Frontal cortex (tissue), 4 donors: ENCODE data around the gene CDC37L1. TPM values are rescaled to one million over a fixed set of nuclear protein-coding genes. Genes with fewer than 3 reads are reported as not detected.

Experiments
- DNase-seq, 2 donors: peaks; one replicate each; pipeline ENCODE4 v3.0.0; 2012; ENCODE audit warnings: low spot score in 2 of 2
- FAIRE-seq: peaks from 2 replicates; lab custom pipeline; 2012; peaks lifted over from hg19 to GRCh38; lab: Jason Lieb, UNC
- total RNA-seq: library from RNA; depleted of rRNA; stranded (reverse); fragments of >200 nt; gene quantifications from one replicate; pipeline ENCODE4 v1.2.3, GENCODE V29; 2014
- donor health status: control.
- donor health status: control.
- donor health status: control.

CDC37L1 gene
- total RNA-seq, 1 donor from 2014 or later: 39.9 TPM

DNA sequence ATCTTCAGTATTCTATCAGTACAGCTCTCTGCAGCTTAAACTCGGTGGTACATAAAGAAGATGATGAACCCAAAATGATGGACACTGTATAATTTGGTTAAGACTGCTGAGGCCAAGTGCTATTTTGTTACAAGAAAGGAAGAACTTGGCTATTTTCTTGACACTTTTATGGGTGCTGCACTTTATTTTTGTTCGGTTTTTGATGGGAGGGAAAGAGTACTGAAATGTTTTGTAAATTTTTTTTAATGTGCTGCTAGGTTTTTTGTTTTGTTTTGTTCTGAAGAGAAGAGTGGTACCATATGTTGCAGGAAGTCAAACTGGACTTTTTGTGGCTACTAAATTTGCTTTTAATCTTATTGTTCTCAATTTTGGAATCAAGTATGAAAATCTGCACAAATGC, 26.7 kb downstream of the CDC37L1 start:
- FAIRE-seq (no peak), DNase-seq (no peak)

DNA sequence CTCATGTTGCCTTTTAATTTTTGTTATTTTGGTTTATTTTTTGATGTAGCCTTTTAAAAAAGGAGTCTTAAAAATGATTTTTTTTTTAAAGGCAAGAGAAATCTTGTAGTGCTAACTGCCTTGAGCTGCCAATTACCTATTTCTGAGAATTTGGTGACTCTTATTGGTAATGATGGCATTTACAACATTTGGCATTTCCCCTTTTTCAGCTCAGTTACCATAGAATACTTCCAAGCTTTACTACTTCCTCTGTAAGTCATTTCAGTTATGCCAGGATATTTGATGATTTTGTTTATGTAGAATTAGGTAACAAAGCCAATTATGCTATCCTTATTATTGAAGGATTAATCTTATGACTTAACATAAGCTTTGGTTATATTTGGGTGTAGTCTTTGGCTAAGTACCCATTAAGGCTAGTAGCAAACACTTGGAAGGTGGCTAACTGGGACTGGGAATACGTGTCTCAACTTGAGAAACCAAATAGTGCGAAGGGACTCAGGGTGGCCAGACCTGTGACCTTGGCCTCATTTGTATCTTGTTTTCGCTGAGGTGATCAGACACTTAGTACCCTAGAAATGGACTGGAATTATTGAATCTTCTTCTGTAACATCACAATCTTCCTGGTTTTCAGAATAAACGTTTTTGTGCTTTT, 27.7 kb downstream of the CDC37L1 start:
- no peak for DNase-seq
- FAIRE-seq: no peak

DNA sequence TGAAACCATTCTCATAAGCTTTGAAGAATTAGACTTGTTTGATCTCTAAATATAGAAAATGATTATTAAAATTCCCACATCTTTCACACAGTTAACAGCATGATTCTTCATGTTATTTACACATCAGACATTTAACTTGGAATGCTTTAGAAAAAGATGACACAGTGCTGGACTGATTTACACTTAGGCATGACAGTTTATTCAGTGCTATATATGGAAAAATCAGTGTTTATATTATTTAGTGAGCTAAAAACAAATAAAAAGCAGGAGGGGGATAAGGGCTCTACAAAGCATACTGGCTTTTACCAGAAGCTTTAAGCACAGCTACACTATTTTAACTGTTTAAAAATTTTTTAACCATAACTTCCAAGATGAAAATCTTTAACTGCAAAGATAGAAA, 30.0 kb downstream of the CDC37L1 start:
- FAIRE-seq: no peak
- DNase-seq: no peak

DNA sequence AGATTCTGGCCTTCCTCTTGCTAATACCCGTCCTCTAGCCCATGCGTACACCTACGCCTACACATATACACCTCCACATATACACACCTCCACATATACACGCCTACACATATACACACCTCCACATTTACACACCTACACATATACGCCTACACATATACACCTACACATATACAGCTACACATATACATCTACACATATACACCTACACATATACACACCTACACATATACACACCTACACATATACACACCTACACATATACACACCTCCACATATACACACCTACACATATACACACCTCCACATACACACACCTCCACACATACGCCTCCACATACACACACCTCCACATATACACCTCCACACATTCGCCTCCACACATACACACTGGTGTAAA, 34.5 kb downstream of the CDC37L1 start:
- peak; percentile 50 for FAIRE-seq
- peak in 1 of 2 donors; percentile 14 for DNase-seq

DNA sequence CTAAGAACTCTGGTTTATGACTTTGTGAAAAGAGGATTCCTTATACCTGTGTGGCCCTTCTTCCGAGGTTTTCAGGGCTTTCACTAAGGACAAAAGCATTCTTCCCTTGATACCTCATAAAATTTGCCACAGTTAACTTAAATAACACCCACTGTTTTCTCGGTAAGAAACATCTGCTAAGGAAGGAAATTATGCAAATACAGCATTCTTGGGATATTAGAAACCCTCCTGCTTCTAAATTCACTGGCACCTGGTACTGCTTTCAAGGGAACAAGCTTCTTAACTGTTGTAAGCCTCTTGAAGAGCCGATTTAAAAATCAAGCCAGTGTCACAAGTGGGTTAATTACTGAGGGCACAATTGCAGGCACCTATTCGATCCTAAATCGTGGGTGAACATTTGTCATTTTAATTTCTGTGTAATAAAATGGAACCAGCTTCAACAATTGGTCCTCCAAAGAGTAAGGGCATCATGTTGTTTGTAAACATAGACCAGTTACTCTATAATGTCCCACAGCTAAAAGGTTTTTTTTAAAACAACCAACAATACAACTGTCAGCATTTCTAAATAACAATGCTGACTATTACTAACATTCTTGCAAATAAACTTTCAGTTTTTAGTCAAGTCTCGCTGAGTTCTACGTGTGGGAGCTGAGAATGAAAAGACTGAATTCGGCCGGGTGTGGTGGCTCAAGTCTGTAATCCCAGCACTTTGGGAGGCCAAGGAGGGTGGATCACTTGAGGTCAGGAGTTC, 35.1 kb downstream of the CDC37L1 start:
- DNase-seq (no peak), FAIRE-seq (no peak)

DNA sequence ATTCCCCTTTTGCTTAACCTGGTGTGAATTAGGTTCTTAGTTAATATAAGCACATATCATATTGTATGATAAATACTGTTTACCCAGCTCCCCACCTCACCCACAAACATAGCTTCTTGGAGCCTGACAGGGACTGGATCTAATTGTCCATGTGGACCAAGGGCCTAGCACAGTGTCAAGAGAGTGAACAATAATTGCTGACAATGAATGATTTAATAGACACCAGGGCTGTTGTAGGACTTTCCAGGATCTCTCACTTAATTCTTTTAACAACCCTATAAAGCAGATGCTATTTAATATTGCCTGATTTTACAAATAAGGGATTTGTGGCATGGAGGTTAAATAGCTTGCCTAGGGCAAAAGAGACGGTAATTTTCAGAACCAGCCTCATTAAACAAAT, 36.8 kb downstream of the CDC37L1 start:
- FAIRE-seq: no peak
- DNase-seq: no peak

DNA sequence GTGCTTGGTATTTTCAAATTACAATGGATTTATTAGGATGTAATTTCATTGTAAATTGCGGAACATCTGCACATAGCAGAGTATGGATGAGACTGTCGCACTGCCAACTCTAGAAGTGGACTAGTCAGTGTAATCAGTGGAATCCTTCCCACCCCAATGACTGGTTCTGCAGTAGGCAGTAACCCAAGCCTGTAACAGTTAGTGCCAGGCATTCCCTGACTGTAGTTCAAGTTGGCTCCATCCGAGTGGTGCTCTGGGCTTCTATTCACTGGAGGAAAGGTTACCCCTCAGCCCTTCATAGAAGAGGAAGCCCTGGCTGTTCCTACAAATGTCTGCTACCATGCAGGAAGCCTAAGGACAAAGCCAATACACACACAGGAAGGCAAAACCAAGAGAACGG, 38.4 kb downstream of the CDC37L1 start:
- DNase-seq: no peak

DNA sequence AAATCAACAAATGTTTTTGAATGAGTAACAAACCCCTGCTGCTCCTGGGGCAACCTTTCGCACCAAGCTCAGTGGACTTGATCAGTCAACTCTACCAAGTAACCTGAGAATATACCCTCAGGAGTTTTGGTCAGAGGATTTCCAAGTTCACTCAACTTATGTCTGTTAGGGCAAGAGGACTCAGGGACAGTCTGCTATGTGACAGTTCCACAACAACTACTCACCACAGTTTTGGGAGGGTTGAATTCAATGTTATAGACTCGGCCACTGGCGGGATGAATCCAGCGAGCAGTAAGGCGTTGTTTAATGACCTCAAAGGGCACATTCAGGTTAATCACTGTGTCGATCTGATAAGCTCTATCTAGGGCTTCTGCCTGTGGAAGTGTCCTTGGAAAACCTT, 39.5 kb downstream of the CDC37L1 start:
- no peak for DNase-seq
- no peak for FAIRE-seq

More for the DNA sequence above, 38.4 kb downstream of the CDC37L1 start:
- FAIRE-seq: no peak

DNA sequence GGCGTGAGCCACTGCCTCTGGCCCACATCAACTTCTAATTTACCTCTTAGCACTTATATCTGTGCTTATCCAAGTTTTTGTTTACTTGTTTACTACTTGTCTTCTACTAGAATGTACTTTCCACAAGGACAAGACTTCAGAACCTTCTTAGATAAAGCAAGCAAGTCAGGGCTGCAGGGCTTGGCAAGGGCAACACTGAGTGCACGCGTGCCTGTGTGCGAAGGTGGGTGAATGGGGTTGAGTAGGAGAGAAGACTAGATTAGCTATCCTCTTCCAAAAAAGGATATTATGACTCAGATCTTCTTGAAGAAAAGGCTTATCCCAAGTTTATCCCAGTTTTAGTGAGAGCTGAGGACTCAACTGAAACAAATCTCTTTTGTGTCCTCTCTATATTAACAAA, 42.4 kb downstream of the CDC37L1 start:
- DNase-seq (no peak), FAIRE-seq (no peak)

DNA sequence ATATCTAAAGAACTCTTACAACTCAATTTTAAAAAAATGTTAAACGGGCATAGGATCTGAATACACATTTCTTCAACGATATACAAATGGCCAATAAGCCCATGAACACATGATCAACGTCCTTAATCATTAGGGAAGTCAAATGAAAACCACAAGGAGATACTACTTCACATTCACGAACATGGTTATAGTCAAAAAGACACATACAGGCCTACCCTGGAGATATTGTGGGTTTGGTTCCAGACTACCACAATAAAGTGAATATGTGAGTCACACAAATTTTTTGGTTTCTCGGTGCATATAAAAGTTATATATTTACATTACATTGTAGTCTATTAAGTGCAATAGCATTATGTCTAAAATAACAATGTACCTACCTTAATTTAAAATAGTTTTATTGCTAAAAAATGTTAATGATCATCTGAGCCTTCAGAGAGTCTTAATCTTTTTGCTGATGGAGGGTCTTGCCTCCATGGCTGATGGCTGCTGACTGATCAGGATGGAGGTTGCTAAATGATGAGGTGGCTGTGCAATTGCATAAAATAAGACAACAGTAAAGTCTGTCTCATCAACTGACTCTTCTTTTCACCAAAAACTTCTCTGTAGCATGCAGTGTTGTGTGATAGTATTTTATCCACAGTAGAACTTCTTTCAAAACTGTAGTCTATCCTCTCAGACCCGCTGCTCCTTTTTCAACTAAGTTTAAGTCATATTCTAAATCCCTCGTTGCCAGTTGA, 46.5 kb downstream of the CDC37L1 start:
- FAIRE-seq: no peak
- DNase-seq: no peak

DNA sequence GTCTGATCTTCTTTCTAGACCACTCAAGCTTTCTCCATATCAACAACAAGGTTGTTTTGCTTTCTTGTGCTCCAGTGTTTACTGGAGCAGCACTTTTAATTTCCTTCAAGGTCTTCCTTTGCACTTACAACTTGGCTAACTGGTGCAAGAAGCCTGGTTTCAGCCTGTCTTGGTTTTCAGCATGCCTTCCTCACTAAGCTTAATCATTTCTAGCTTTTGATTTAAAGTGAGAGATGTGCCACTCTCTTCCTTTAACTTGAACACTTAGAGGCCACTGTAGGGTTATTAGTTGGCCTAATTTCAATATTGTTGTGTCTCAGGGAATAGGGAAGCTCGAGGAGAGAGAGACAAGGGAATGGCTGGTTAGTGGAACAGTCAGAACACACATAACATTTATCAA, 48.2 kb downstream of the CDC37L1 start:
- FAIRE-seq: no peak
- DNase-seq: no peak

DNA sequence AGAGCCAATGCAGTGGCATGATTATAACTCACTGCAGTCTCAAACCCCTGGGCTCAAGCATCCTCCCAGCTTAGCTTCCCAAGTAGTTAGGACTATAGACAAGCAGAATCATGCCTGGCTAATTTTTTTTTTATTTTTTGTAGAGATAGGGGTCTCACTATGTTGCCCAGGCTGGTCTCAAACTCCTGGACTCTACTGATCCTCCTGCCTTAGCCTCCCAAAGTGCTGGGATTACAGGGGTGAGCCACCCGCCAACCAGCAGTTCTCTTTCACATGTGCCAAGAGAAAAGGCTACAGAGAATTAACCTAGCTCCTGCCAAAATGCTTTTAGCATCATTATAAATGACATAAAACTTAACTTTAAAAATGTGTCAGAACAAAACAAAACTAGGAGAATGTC, 53.5 kb downstream of the CDC37L1 start:
- DNase-seq (no peak), FAIRE-seq (no peak)

DNA sequence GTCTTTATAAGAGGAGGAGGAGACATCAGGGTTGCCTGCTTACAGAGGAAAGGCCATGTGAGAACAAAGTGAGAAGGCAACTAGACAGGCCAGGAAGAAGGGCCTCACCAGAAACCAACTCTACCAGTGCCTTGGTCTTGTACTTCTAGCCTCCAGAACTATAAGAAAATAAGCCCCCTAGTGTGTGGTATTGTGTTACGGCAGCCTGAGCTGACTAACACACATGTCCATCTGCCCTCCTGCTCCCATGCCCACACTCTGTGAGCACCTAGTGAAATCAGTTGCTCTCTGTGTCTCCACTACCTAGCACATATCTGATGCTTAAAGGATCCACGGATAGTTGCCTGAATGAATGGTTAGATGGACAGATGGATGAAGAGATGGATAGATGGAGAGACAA, 54.8 kb downstream of the CDC37L1 start:
- FAIRE-seq: no peak

DNA sequence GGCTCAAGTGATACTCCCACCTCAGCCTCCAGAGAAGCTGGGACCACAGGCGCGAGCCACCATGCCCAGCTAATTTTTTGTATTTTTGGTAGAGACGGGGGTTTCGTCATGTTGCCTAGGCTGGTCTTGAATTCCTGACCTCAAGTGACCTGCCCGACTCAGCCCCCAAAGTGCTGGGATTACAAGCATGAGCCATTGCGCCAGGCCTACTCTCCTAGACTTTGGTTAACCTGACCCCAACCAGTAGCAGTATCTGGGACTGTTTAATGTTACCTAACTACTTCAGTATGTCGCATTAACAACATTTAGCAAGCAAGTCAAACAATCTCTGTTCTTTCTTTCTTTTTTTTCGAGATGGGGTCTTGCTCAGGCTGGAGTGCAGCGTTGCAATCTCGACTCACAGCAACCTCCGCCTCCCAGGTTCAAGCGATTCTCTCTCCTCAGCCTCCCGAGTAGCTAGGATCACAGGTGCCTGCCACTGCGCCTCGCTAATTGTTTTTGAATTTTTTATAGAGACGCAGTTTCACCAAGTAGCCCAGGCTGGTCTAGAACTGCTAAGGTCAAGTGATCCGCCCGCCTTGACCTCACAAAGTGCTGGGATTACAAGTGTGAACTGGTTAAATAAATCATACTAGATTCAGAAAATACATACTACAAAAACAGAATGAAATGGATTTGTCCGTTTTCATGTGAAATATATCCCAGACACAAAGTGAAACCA, 59.7 kb downstream of the CDC37L1 start:
- DNase-seq (no peak), FAIRE-seq (no peak)

More for the DNA sequence above, 54.8 kb downstream of the CDC37L1 start:
- DNase-seq: no peak

DNA sequence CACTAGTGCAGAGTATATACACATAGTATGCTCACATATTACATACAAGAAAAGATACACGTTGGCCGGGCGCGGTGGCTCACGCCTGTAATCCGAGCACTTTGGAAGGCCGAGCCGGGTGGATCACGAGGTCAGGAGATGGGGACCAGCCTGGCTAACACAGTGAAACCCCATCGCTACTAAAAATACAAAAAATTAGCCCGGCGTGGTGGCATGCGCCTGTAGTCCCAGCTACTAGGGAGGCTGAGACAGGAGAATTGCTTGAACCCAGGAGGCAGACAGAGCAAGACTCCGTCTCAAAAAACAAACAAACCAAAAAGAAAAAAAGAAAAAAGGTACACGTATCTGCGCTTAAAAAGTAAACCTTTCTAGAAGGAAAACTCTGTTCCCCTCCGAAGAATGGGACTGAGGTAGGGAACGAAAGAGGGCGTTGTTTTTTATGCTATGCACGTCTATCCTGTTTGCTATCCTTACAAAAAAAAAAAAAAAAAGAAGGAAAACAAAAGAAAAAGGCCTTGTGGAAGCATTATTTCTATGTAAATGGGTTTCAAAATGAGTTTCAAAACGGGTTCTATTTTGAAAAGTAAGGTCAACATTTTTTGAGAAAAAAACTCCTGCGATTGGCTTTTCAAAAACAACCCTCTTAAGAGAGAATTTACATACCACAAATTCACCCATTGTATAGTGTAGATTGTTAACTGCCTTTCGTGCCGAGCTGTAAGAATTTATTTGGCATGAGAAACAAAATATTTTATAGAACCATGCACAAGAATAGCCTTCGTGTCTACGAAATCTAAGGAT, 60.4 kb downstream of the CDC37L1 start:
- FAIRE-seq (no peak), DNase-seq (peak in 1 of 2 donors; percentile 15)

DNA sequence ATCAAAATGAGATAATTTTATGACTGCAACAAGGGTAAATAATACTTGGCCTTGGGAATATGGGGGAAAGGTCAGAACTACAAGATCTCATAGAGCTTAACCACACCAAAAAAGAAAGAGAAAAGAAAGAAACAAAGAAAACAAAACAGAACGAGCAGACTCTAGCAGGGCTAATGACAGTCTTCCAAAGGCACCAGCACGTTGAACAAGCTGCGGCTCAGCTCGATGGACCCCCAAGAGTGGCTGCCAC, 60.9 kb downstream of the CDC37L1 start:
- FAIRE-seq (no peak), DNase-seq (no peak)

DNA sequence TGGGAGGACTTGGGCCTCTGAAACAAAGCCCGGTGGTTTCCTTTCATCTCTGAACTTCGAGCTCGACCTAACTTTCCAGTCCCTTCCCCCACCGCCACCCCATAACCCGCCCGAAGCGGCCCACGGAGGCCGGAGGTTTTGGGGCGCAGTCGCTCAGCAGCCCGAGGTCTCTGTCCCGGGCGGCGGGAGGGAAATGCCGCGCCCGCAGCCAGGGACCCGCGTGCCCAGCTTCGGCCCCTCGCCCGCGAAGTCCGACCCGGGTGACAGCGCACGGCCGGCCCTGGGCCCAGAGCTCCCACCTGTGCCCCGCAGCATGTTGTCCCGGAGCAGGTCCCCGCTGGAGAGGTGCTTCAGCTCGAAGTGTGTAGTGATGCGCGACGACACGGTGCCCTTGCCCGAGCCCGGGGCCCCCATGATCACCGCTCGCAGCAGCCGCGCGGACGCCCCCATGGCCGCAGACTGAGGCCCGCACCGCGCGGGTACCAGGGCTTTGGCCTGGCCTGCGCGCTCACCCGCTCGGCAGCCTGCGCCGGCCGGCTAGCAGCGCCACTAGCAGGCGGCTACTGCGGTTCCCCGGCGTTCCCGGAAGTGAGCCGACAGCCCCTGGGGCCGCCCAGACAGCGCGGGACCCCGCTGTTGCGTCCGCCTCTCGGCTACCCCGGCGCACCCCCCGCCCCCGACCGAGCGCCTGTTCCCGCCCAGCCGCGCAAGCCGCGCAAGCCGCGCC, 61.4 kb downstream of the CDC37L1 start, which contains the start of gene AK3:
TSS of gene AK3 (minus strand) at position 565 of the 727 bp plus-strand sequence. CDS start at position 450, 115 bp downstream.
- no peak for FAIRE-seq
- DNase-seq: peak; percentile 93

DNA sequence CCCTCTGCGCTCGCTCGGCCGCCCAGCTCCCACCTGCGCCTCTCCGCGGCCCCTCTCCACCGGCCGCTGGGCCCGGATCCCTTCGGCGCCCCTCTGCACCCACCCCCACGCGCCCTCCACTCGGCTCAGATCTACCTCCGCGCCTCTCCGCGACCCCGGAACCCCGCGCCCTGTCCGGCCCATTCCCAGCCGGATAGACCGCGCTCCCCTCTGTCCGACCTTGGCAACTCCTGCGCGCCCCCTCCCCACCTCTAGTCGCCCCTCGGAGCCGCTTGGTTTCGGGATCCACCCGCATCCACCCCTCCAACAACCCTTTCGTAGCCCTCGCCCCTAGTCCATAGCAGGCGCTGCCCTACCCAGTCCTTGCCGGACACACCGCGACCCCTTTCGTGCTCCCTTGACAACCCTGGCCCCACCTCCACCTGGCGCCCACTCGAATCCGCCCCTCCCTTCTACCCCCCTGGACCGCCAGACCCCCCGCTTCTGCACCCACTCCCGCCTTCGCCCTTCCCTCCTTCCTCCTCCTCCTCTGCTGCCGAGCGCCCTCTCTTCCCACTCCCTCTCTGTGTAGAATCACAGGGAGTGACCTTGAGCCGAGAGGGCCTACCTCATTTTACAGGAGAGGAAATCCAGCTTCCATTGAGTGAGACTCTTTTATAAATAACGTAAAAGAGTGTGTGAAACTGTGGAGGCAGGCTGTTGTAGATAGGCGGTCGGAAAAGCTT, 62.2 kb downstream of the CDC37L1 start:
- FAIRE-seq (no peak), DNase-seq (peak; percentile 38 to 51)
